ENCODE measurements around the gene IRS2. TPM values are rescaled to one million over a fixed set of nuclear protein-coding genes. Genes with fewer than 3 reads are reported as not detected.

Gene IRS2
- polyA plus RNA-seq, 1 donor (not counting 4 experiments of a cell fraction or from before 2014, with no cell fraction given) = 2.3 TPM

DNA sequence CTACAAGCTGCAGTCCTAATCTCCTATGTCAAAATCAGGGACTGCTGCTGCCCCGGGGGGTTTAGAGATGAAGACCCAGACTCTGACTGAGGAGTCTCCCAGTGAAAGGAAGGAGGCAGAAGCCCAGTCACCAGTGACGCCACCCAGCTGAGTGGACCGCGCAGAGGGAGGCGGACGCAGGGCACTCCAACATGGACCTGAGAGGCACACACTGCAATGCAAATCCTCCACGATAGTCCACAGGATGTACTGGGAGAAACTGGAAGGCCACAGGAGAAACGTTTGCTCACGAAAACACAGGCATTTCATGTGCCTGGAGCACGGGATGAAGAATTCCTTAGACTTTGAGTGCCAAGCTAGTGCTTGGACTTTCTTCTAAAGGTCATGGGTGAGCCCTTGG, 58.3 kb downstream of the IRS2 start:
- DNase-seq (ENCODE audit: low read depth, low spot score) (no peak), FAIRE-seq (no peak)
- no peaks in the 10 kb centered on the region for H3K79me2 ChIP-seq (ENCODE audit: control insufficient read depth, insufficient read depth, low read length)
- no peaks in the 10 kb centered on the region for H3K9me3 ChIP-seq (ENCODE audit: control insufficient read depth, low read depth, low read length)
- no peak overlapping the region for H2AFZ ChIP-seq (ENCODE audit: control insufficient read depth, low read length)
- no peak overlapping the region for H3K27ac ChIP-seq (ENCODE audit: control insufficient read depth, insufficient read depth, low read length)
- H3K27me3 ChIP-seq (ENCODE audit: control insufficient read depth, extremely low read depth, insufficient read depth, low read length) = no peaks in the 10 kb centered on the region
- no peak overlapping the region for H3K4me3 ChIP-seq (ENCODE audit: control insufficient read depth in 2 of 3, extremely low read depth in 1 of 3, insufficient read depth in 2 of 3, low read depth in 1 of 3, low read length in 3 of 3)
- dilution Hi-C loops (cut with MboI; ENCODE audit: extremely low pct_ligation_motif_present, low sequenced_read_pairs) = no loop called here
- H3K4me2 ChIP-seq (ENCODE audit: control insufficient read depth, extremely low read depth, insufficient read depth, low read depth, low read length) = no peak overlapping the region
- no peaks in the 10 kb centered on the region for H4K20me1 ChIP-seq (ENCODE audit: control insufficient read depth, extremely low read depth, insufficient read depth, low read length)
- peaks cover 10% of the 10 kb centered on the region for H3K4me1 ChIP-seq (ENCODE audit: control insufficient read depth, extremely low read depth, insufficient read depth, low read length)
- TF ChIP-seq, protein P1, sequence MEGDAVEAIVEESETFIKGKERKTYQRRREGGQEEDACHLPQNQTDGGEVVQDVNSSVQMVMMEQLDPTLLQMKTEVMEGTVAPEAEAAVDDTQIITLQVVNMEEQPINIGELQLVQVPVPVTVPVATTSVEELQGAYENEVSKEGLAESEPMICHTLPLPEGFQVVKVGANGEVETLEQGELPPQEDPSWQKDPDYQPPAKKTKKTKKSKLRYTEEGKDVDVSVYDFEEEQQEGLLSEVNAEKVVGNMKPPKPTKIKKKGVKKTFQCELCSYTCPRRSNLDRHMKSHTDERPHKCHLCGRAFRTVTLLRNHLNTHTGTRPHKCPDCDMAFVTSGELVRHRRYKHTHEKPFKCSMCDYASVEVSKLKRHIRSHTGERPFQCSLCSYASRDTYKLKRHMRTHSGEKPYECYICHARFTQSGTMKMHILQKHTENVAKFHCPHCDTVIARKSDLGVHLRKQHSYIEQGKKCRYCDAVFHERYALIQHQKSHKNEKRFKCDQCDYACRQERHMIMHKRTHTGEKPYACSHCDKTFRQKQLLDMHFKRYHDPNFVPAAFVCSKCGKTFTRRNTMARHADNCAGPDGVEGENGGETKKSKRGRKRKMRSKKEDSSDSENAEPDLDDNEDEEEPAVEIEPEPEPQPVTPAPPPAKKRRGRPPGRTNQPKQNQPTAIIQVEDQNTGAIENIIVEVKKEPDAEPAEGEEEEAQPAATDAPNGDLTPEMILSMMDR (optimal IDR thresholded peaks at IDR 0.05 in 1 of 3, IDR thresholded peaks at IDR 0.05 in 1 of 3, conservative IDR thresholded peaks at IDR 0.05 in 1 of 3; ENCODE audit: extremely low read depth in 1 of 3, insufficient read depth in 2 of 3, low read length in 3 of 3) = no peak
- TF ChIP-seq EZH2 (IDR thresholded peaks at IDR 0.05; ENCODE audit: low read length) = no peak
- H3K9ac ChIP-seq (ENCODE audit: control insufficient read depth, extremely low read depth, insufficient read depth, low read length) = no peak overlapping the region
- H3K36me3 ChIP-seq (ENCODE audit: control insufficient read depth in 2 of 2, extremely low read depth in 1 of 2, insufficient read depth in 2 of 2, low read length in 2 of 2) = no peaks in the 10 kb centered on the region
- H3K9me1 ChIP-seq (ENCODE audit: control insufficient read depth, extremely low read depth, insufficient read depth, low read length) = no peaks in the 10 kb centered on the region

DNA sequence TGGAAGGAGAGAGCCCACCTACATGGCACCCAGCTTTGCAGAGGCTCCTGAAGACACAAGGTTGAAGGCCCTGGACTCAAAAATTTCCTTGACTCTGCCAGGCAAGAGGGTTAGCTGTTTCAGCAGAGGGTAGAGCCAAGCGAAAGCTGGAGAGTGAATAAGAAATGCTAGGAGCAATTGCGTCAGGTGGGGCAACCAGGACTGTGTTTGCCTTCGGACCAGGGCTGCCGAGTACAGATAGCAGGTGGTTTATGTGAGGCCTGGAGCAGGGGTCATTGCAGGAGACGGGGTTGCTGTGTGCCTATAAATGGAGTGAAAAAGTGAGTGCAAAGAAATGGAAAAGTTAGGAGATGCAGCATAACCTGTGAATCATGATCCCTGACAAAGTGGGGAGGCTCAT, 59.1 kb downstream of the IRS2 start:
- no peaks in the 10 kb centered on the region for H4K20me1 ChIP-seq (ENCODE audit: control insufficient read depth, extremely low read depth, insufficient read depth, low read length)
- no peaks in the 10 kb centered on the region for H3K9me1 ChIP-seq (ENCODE audit: control insufficient read depth, extremely low read depth, insufficient read depth, low read length)
- H3K9ac ChIP-seq (ENCODE audit: control insufficient read depth, extremely low read depth, insufficient read depth, low read length) = no peak overlapping the region
- H3K4me3 ChIP-seq (ENCODE audit: control insufficient read depth in 2 of 3, extremely low read depth in 1 of 3, insufficient read depth in 2 of 3, low read depth in 1 of 3, low read length in 3 of 3) = no peak overlapping the region
- FAIRE-seq (no peak), DNase-seq (ENCODE audit: low read depth, low spot score) (no peak)
- no peaks in the 10 kb centered on the region for H3K79me2 ChIP-seq (ENCODE audit: control insufficient read depth, insufficient read depth, low read length)
- no peak overlapping the region for H3K27ac ChIP-seq (ENCODE audit: control insufficient read depth, insufficient read depth, low read length)
- dilution Hi-C loops (cut with MboI; ENCODE audit: extremely low pct_ligation_motif_present, low sequenced_read_pairs) = no loop called here
- H3K9me3 ChIP-seq (ENCODE audit: control insufficient read depth, low read depth, low read length) = no peaks in the 10 kb centered on the region
- H3K27me3 ChIP-seq (ENCODE audit: control insufficient read depth, extremely low read depth, insufficient read depth, low read length) = no peaks in the 10 kb centered on the region
- no peak overlapping the region for H2AFZ ChIP-seq (ENCODE audit: control insufficient read depth, low read length)
- H3K4me2 ChIP-seq (ENCODE audit: control insufficient read depth, extremely low read depth, insufficient read depth, low read depth, low read length) = no peak overlapping the region
- peaks cover 10% of the 10 kb centered on the region for H3K4me1 ChIP-seq (ENCODE audit: control insufficient read depth, extremely low read depth, insufficient read depth, low read length)
- H3K36me3 ChIP-seq (ENCODE audit: control insufficient read depth in 2 of 2, extremely low read depth in 1 of 2, insufficient read depth in 2 of 2, low read length in 2 of 2) = no peaks in the 10 kb centered on the region
- no peak for TF ChIP-seq EZH2 (IDR thresholded peaks at IDR 0.05; ENCODE audit: low read length)
- TF ChIP-seq, protein P1 (optimal IDR thresholded peaks at IDR 0.05 in 1 of 3, IDR thresholded peaks at IDR 0.05 in 1 of 3, conservative IDR thresholded peaks at IDR 0.05 in 1 of 3; ENCODE audit: extremely low read depth in 1 of 3, insufficient read depth in 2 of 3, low read length in 3 of 3) = no peak
